Mucosa of descending colon (tissue), 3 donors: ENCODE measurements around the gene METTL2A. TPM values are rescaled to one million over a fixed set of nuclear protein-coding genes. Genes with fewer than 3 reads are reported as not detected.
"Not testable (repeated sequence)": the region's sequence is repeated elsewhere in the genome, so short reads cannot be mapped to it uniquely, and the experiment has no call there.

ENCODE experiments used
- ATAC-seq: fragments of 200-7000 bp; cut with Tn5 transposase; one replicate; pipeline ENCODE4 v1.9.1; 2020; ENCODE audit warnings: mild to moderate bottlenecking, moderate library complexity
- DNase-seq, 3 donors: peaks; one replicate each; pipeline ENCODE4 v3.0.0-alpha.2; 2020
- H3K36me3 ChIP-seq: fragments of 200-600 bp; one replicate; pipeline ENCODE4 v1.8.0; 2021; ENCODE audit warnings: low read depth, mild to moderate bottlenecking
- H3K4me1 ChIP-seq: fragments of 200-600 bp; one replicate; pipeline ENCODE4 v1.8.0; 2021; ENCODE audit warnings: low read depth, mild to moderate bottlenecking
- H3K4me3 ChIP-seq: fragments of 200-600 bp; one replicate; pipeline ENCODE4 v1.8.0; 2021; ENCODE audit warnings: mild to moderate bottlenecking
- H3K9me3 ChIP-seq: fragments of 200-600 bp; one replicate; pipeline ENCODE4 v1.8.0; 2021; ENCODE audit warnings: mild to moderate bottlenecking
- intact Hi-C, 2 donors: fragments of 100-400 bp; cut with DNase I in 1 of 2; cut with micrococcal nuclease in 1 of 2; formaldehyde crosslinking; loops; one replicate each; pipeline versions ENCODE4 v1.11.0 to v1.11.1; 2022; cut with DNase I, micrococcal nuclease
- total RNA-seq, 3 donors: library from RNA; stranded (reverse); fragmentation: NEBNext Ultra II Directional in 2 of 3; extraction: Animal tissue kit (Norgen Biotek cat#: 25700) in 2 of 3; gene quantifications; one replicate each; pipeline versions ENCODE4 v1.2.1 to v1.2.4, GENCODE V29; 2021 to 2023
- TF ChIP-seq, protein P1 (sequence below): fragments of 200-600 bp; IDR thresholded peaks from one replicate; pipeline ENCODE4 v1.8.0; 2022; ENCODE audit warnings: antibody characterized with exemption, mild to moderate bottlenecking
- donor health status: DM: no; HTN: no; CAD: no; lungs with moderate emphysema.
- donor health status: DM: no; HTN: no; CAD: no.
- donor health status: DM: no; HTN: yes; CAD: no.

The METTL2A gene
- total RNA-seq, 3 donors from 2014 or later, result 16.9 to 23.9 (median 21.5) TPM

DNA sequence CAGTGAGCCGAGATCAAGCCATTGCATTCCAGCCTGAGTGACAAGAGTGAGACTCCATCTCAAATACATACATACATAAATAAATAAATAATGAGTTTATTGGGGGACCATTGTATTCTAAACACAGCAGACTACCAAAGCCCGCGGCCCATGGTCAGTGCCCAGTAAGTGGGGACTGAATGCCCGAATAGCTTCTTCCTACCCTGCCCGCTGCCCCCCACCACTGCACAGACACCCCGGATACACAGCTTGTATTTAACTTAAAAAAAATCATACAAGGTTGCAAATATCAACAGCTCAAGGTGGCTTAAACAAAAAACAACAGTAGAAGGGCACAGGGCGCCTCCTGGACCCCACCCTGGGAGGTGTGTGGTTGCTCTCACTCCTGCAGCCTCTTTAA lies 32.3 kb downstream of the METTL2A start:
- no peak overlapping the region for H3K4me3 ChIP-seq
- no peaks in the 10 kb centered on the region for H3K9me3 ChIP-seq
- no peaks in the 10 kb centered on the region for H3K36me3 ChIP-seq
- no peaks in the 10 kb centered on the region for H3K4me1 ChIP-seq
- DNase-seq (no peak), ATAC-seq (no peak)
- intact Hi-C loops, result no loop called here
- TF ChIP-seq, protein P1, sequence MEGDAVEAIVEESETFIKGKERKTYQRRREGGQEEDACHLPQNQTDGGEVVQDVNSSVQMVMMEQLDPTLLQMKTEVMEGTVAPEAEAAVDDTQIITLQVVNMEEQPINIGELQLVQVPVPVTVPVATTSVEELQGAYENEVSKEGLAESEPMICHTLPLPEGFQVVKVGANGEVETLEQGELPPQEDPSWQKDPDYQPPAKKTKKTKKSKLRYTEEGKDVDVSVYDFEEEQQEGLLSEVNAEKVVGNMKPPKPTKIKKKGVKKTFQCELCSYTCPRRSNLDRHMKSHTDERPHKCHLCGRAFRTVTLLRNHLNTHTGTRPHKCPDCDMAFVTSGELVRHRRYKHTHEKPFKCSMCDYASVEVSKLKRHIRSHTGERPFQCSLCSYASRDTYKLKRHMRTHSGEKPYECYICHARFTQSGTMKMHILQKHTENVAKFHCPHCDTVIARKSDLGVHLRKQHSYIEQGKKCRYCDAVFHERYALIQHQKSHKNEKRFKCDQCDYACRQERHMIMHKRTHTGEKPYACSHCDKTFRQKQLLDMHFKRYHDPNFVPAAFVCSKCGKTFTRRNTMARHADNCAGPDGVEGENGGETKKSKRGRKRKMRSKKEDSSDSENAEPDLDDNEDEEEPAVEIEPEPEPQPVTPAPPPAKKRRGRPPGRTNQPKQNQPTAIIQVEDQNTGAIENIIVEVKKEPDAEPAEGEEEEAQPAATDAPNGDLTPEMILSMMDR, result no peak

DNA sequence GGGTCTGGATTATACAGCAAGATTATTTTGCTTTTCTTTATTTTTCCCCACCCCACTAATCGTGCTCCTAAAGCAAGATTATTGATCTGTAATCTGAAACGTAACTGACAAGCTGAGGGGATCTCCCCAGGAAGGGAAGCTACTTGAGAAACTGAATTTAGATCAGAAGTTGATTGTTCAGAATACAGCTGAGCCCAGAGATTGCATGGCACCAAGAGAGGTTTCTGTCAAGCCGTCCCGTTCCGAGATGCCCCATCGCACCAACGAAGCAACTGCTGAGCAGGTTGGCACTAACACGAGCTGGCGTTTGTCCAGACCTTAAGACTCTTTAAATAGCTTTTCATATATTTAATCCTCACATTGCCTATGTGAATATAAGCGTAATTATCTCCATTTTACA lies 34.8 kb downstream of the METTL2A start:
- H3K36me3 ChIP-seq, H3K9me3 ChIP-seq, H3K4me3 ChIP-seq, intact Hi-C loops, H3K4me1 ChIP-seq, DNase-seq, ATAC-seq: not testable (repeated sequence)

DNA sequence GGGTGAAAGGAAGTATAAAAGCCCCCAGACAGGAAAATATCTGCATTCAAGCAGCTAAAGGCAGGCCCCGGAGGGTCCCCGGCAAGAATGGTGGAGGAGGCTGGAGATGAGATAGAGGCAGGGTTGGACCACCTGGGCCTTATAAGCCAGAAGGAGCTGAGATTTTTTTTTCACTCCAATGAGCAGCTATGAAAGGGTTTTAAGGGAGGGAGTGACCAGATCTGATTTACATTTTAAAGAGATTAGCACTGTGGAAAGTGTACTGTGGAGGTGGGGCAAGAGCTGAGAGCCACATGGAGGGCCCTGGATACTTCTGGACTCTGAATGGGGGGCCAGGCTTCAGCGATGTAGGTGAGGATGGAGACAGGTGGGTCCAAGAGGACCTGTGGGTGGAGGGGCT lies 40.7 kb downstream of the METTL2A start:
- H3K36me3 ChIP-seq, DNase-seq, H3K4me3 ChIP-seq, ATAC-seq, H3K4me1 ChIP-seq, H3K9me3 ChIP-seq, intact Hi-C loops: not testable (repeated sequence)

DNA sequence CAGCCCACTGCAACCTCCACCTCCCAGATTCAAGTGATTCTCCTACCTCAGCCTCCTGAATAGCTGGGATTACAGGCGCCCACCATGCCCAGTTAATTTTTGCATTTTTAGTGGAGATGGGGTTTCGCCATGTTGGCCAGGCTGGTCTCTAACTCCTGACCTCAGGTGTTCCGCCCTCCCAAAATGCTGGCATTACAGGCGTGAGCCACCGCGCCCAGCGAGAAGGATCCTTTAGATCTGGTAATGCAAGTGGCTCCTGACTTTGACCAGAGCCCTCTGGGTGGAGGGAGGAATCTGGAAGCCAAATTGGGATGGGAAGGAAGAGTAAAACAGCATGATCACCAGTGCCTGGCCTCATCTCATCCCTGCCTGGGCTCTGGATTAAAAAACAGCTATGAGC lies 41.6 kb downstream of the METTL2A start:
- intact Hi-C loops, H3K36me3 ChIP-seq, H3K4me3 ChIP-seq, DNase-seq, ATAC-seq, H3K4me1 ChIP-seq, H3K9me3 ChIP-seq: not testable (repeated sequence)

DNA sequence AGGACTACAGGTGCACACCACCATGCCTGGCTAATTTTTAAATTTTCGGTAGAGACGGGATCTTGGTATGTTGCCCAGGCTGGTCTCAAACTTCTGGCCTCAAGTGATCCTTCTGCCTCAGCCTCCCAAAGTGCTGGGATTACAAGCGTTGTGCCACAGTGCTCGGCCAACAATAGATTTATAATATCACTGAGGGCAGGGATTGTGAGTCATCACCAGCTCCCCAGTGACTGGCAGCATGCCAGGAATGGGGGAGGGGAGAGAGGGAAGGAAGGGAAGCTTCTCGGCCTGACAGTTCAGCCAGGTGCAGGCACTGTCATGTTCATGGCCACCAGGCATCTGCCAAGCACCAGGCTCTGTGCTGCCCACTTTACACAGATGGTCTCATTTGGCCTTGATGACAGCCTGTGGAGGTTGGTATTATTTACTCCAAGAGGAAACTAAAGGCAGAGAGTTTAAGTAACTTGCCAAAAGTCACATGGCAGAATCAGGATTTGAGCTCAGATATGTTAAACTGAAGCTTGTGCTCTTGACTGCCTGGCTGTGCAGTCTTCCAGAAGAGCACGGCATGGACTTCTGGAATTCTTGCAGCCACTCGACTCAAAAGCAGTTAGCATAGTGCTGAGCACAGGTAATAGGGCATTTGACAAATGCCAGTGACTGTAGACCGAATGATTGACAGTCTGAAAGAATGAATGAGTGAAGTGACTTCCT lies 47.1 kb downstream of the METTL2A start:
- ATAC-seq (peak; percentile 91), DNase-seq (peak; percentile 90 to 95 (median 94))
- intact Hi-C loops, H3K4me3 ChIP-seq, H3K9me3 ChIP-seq, H3K36me3 ChIP-seq: not testable (repeated sequence)
- H3K4me1 ChIP-seq, result peaks cover 17% of the 10 kb centered on the region

DNA sequence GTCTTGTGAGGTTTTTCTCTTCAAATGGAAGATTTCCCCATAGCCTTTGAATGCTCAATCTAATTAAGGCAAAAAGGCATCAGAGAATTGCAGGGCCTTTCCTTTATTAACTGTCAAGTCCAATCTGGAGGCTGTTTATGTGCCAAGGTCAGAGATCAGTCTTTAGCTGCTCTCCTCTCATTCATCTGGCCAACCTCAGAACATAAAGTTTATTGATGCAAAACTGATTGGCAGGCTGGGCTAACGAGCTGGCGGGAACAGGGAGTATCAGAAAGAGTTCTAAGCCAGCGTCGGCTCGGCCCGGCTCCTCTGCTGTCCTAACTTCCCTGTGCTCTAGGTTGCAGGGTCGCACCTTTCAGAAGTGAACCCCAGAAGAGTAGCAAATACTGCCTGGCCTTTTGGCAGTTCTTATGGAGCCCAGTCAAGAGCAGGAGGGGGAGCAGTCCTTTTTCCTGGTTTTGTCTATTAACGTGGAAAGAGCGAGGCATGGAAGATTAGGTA lies 47.7 kb downstream of the METTL2A start:
- peaks cover 17% of the 10 kb centered on the region for H3K4me1 ChIP-seq
- H3K4me3 ChIP-seq, H3K9me3 ChIP-seq, H3K36me3 ChIP-seq, intact Hi-C loops: not testable (repeated sequence)
- ATAC-seq, result peak; percentile 83
- peak in 2 of 3 donors; percentile 39 to 40 for DNase-seq

DNA sequence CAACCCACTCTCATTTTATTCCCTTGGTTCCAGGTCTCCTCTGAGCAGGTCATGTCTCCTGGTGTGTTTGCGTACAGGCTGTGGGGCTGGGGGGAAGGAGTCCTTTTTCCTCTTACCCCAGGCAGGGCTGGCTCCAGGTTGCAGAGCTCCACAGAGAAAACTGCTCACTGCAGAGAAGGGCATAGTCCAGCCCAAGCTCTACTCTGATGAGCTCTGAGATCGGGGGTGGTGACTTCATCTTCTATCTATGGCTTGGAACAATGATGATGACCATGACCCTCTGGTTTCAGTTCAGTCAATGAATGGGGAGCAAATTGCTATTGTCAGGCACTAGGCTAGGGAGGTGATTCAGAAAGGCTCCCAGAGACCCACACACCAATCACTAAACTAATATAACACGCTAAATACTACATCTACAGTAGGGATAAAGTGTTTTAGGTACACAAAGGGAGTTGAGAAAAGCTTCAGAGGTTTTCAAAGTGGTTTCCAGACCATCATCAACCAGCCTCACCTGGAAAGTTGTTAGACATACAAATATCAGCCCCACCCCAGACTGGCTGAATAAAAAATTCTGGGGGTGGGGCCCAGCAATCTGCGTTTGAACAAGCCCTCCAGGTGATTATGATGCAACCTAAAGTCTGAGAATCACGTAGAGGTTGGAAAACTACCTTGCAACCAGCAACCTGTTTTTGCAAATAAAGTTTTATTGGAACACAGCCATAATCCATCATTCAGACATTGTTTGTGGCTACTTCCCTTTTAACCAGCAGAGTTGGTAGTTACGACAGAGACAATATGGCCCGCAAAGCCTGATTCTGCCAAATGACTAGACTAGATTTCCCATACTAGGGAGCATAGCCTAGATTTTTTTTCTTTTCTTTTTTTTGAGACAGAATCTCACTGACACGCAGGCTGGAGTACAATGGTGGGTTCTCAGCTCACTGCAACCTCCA lies 49.6 kb downstream of the METTL2A start:
- peak in 2 of 3 donors; percentile 28 to 36 for DNase-seq
- ATAC-seq, result peak; percentile 49
- H3K36me3 ChIP-seq, H3K9me3 ChIP-seq, H3K4me3 ChIP-seq, intact Hi-C loops: not testable (repeated sequence)
- H3K4me1 ChIP-seq, result peaks cover 23% of the 10 kb centered on the region

DNA sequence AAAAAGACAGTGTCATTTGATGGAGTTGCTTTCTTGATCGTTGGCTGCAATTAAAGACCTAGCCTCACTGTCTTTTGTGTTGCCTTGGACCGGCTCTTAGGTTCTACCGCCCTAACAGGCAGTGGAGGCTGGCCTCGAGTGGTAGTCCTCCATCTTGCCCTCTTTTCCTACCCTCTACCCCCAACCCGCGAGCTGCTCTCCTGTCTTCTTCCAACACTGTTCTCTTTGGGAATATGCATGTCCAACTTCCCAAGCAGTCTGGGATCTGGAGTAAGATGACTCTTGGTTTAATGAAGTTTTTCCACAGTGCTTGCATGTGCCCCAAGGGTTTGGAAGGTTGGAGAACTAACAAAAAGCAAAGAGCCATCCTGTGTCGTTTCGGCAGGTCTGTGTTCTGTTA lies 53.4 kb downstream of the METTL2A start:
- H3K9me3 ChIP-seq, H3K4me3 ChIP-seq, ATAC-seq, DNase-seq, H3K36me3 ChIP-seq, intact Hi-C loops: not testable (repeated sequence)
- peaks cover 18% of the 10 kb centered on the region for H3K4me1 ChIP-seq

DNA sequence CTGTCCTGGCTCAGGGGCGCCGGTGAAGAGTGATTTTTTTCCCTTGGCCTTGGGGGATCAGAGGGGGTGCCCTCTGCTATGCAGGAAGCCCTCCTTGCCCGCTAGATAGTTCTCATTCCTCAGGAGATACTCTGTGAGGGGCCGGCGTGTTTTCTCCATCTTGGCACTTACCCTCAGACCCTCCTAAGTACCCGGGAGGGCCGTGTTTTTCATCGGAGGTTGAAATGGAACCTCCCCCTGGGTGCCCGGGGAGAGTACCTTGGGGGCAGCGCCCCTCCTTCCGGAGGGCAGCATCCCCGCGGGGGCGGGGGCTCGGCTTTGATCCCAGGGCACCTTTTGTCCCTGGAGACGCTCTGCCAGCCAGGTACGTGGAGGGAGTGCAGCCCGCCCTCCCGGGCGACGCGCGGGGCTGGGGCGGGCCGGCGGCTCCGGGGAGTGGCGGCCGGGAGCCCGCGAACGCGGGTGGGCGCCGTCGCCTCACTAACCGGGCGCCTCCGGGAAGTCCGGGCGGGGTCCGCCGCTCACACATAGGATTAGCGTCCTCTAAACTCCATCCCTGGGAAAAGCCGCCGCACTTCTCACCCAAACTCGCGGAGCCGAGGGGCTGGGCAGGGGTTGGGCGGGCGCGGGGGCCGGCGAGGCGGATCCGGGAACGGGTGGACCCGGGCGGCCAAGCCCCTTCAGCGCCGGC lies 54.2 kb downstream of the METTL2A start:
- H3K36me3 ChIP-seq, H3K9me3 ChIP-seq, intact Hi-C loops: not testable (repeated sequence)
- peak overlapping the region; percentile 48 for H3K4me3 ChIP-seq
- DNase-seq (peak; percentile 49 to 72 (median 71)), ATAC-seq (peak; percentile 42)
- peaks cover 14% of the 10 kb centered on the region for H3K4me1 ChIP-seq
